ENCODE data around the gene FAM13A.

DNA sequence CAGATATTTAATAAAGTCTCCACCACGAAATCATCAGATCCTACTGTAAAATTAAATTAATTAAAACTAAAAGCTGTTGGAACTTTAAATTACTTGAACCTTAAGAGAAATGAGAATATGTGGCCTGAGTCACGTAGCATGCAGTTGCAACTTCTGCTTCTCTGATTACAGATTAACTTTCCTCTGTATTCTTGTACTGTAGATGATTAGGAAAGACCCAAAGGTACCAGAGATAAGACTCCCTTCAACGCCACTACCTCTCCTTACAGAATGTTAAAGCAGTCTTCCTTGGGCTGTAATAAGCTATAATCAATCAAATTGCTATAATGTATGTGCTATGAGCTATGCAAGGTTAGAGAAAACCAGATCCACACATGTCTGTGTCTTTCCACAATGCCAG, 47.9 kb downstream of the FAM13A start:
- no peak for TF ChIP-seq NFRKB (IDR thresholded peaks at IDR 0.05)
- TF ChIP-seq PKNOX1 (IDR thresholded peaks at IDR 0.05), result no peak
- TF ChIP-seq SP1 (IDR thresholded peaks at IDR 0.05), result no peak
- no peak for TF ChIP-seq ELF4 (IDR thresholded peaks at IDR 0.05)
- TF ChIP-seq CTBP1 (IDR thresholded peaks at IDR 0.05; ENCODE audit: borderline replicate concordance), result no peak
- no peak for TF ChIP-seq LEF1 (IDR thresholded peaks at IDR 0.05; ENCODE audit: borderline replicate concordance)
- no peak for TF ChIP-seq FOXM1 (IDR thresholded peaks at IDR 0.05; ENCODE audit: borderline replicate concordance)
- no peak for TF ChIP-seq SUZ12 (IDR thresholded peaks at IDR 0.05)
- no peak for TF ChIP-seq L3MBTL2 (conservative IDR thresholded peaks at IDR 0.05)
- TF ChIP-seq HDGF (IDR thresholded peaks at IDR 0.05; ENCODE audit: borderline replicate concordance), result no peak

Data from HEK293T (cell line).